HepG2 (cell line): ENCODE data around the gene SLC24A4.

ENCODE experiments used
- EZH2 ChIP-seq: conservative IDR thresholded peaks from 2 replicates; pipeline ENCODE4 v1.6.1; 2012; ENCODE audit warnings: mild to moderate bottlenecking, low read depth, low read length, moderate library complexity
- SIN3A ChIP-seq: IDR thresholded peaks from 2 replicates; pipeline ENCODE4 v1.6.1; 2011; ENCODE audit warnings: low read depth, mild to moderate bottlenecking, control low read depth, low read length, borderline replicate concordance
- TF ChIP-seq, protein P1 (sequence below): sonication (generic); formaldehyde crosslinking; IDR thresholded peaks from 2 replicates; pipeline ENCODE4 v1.5.0; 2020; ENCODE audit warnings: mild to moderate bottlenecking, missing genetic modification reagents, moderate library complexity

DNA sequence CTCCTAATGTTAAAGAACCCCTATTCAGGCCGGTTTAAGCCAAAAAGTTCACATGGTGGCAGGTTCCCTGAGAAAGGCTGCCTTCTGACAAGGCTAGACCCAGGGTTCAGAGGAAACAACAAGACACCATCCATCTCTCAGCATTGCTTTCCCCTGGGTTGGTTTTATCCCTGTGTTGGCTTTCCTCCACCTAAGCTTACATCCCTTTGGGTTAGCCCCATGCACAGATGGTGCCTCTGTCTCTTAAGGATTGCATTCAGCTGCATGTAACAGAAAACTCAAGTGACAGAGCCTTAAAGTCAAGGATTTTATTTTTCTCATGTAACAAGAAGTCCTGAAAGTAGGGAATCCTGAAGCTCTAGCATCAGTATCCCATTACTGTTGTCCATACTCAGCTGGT is 147.8 kb downstream of the SLC24A4 start:
- TF ChIP-seq EZH2 (no peak), SIN3A (no peak)
- TF ChIP-seq, protein P1, sequence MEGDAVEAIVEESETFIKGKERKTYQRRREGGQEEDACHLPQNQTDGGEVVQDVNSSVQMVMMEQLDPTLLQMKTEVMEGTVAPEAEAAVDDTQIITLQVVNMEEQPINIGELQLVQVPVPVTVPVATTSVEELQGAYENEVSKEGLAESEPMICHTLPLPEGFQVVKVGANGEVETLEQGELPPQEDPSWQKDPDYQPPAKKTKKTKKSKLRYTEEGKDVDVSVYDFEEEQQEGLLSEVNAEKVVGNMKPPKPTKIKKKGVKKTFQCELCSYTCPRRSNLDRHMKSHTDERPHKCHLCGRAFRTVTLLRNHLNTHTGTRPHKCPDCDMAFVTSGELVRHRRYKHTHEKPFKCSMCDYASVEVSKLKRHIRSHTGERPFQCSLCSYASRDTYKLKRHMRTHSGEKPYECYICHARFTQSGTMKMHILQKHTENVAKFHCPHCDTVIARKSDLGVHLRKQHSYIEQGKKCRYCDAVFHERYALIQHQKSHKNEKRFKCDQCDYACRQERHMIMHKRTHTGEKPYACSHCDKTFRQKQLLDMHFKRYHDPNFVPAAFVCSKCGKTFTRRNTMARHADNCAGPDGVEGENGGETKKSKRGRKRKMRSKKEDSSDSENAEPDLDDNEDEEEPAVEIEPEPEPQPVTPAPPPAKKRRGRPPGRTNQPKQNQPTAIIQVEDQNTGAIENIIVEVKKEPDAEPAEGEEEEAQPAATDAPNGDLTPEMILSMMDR (CRISPR knock-in tag), result no peak
